Left lung (tissue), 10 donors: Measurements from ENCODE around the gene FHL2. TPM values are rescaled to one million over a fixed set of nuclear protein-coding genes. Genes with fewer than 3 reads are reported as not detected.

Experiments
- ATAC-seq: fragments of 200-7000 bp; cut with Tn5 transposase; one replicate; pipeline ENCODE4 v1.9.1; 2020; ENCODE audit warnings: moderate library complexity
- DNase-seq, 4 donors: peaks; one replicate each; pipeline ENCODE4 v3.0.0-alpha.2; 2013 to 2020
- H3K27ac ChIP-seq, 2 donors: fragments of 200-600 bp; sonication (generic) in 1 of 2; one replicate each; pipeline versions ENCODE4 v1.5.0 to v1.8.0; 2020 to 2021
- H3K27me3 ChIP-seq, 2 donors: fragments of 200-600 bp; sonication (generic) in 1 of 2; one replicate each; pipeline versions ENCODE4 v1.5.0 to v1.8.0; 2020 to 2021
- H3K36me3 ChIP-seq, 2 donors: fragments of 200-600 bp; sonication (generic) in 1 of 2; one replicate each; pipeline versions ENCODE4 v1.5.0 to v1.8.0; 2020 to 2021
- H3K4me1 ChIP-seq, 2 donors: fragments of 200-600 bp; one replicate each; pipeline ENCODE4 v1.8.0; 2021
- H3K4me3 ChIP-seq, 2 donors: fragments of 200-600 bp; sonication (generic) in 1 of 2; one replicate each; pipeline versions ENCODE4 v1.5.0 to v1.8.0; 2020 to 2021; ENCODE audit warnings: mild to moderate bottlenecking in 1 of 2
- H3K9me3 ChIP-seq, 2 donors: fragments of 200-600 bp; sonication (generic) in 1 of 2; one replicate each; pipeline versions ENCODE4 v1.5.0 to v1.8.0; 2020 to 2021
- CTCF ChIP-seq, 2 donors: fragments of 200-600 bp; sonication (generic) in 1 of 2; IDR thresholded peaks; one replicate each; pipeline versions ENCODE4 v1.5.0 to v1.8.0; 2021; ENCODE audit warnings: antibody characterized with exemption in 2 of 2
- intact Hi-C, 2 donors: fragments of 100-400 bp; cut with DNase I; formaldehyde crosslinking; loops; one replicate each; pipeline versions ENCODE4 v1.11.2 to v1.14.2; 2022
- polyA plus RNA-seq, 6 donors: library from polyadenylated mRNA; unstranded; fragments of 120-200 nt; gene quantifications; one replicate each; pipeline ENCODE4 v1.2.1, GENCODE V29; 2013; ENCODE audit not compliant: insufficient read length in 6 of 6
- total RNA-seq, 2 donors: library from RNA; stranded (reverse); fragmentation: NEBNext Ultra II Directional; extraction: Animal tissue kit (Norgen Biotek cat#: 25700); gene quantifications; one replicate each; pipeline ENCODE4 v1.2.1, GENCODE V29; 2021
- donor health status: DM: no; HTN: yes; CAD: no.
- donor health status: DM: no; HTN: no; CAD: no.

FHL2 gene
- total and polyA plus RNA-seq, 8 donors, result 5.0 to 30.1 (median 6.6) TPM

- ATAC-seq (no peak), DNase-seq (no peak)
- H3K4me3 ChIP-seq, result no peak overlapping the region
- intact Hi-C loops, result no loop called here
- TF ChIP-seq CTCF (IDR thresholded peaks at IDR 0.05), result no peak
- peaks cover 0 to 24% of the 10 kb centered on the region in 2 donors for H3K27me3 ChIP-seq
- no peaks in the 10 kb centered on the region for H3K9me3 ChIP-seq
- no peak overlapping the region for H3K27ac ChIP-seq
- peaks cover 0 to 13% of the 10 kb centered on the region in 2 donors for H3K4me1 ChIP-seq
- no peaks in the 10 kb centered on the region for H3K36me3 ChIP-seq
Measured at GRCh38 chr2:105384216-105384615, 14.6 kb downstream of the FHL2 start.

GRCh38 chr2:105383432-105384166 lies 15.3 kb downstream of the FHL2 start:
- Histone ChIP-seq H3K4me3 (no peak overlapping the region), H3K27me3 (peaks cover 0 to 24% of the 10 kb centered on the region in 2 donors), H3K36me3 (no peaks in the 10 kb centered on the region), H3K9me3 (no peaks in the 10 kb centered on the region), H3K27ac (no peak overlapping the region), H3K4me1 (peaks cover 0 to 10% of the 10 kb centered on the region in 2 donors)
- intact Hi-C loops, result no loop called here
- no peak for ATAC-seq
- no peak for DNase-seq
- TF ChIP-seq CTCF (IDR thresholded peaks at IDR 0.05), result no peak

- no peak for ATAC-seq
- intact Hi-C loops, result no loop called here
- no peaks in the 10 kb centered on the region for H3K9me3 ChIP-seq
- H3K36me3 ChIP-seq, result no peaks in the 10 kb centered on the region
- no peak for TF ChIP-seq CTCF (IDR thresholded peaks at IDR 0.05)
- no peak overlapping the region for H3K4me3 ChIP-seq
- peaks cover 0 to 33% of the 10 kb centered on the region in 2 donors for H3K27me3 ChIP-seq
- H3K27ac ChIP-seq, result no peak overlapping the region
- no peak for DNase-seq
- H3K4me1 ChIP-seq, result peaks cover 0 to 8% of the 10 kb centered on the region in 2 donors
Measured at GRCh38 chr2:105382177-105382576, 16.7 kb downstream of the FHL2 start.

GRCh38 chr2:105381101-105381668 lies 17.7 kb downstream of the FHL2 start:
- Histone ChIP-seq H3K4me3 (no peak overlapping the region), H3K4me1 (peaks cover 0 to 8% of the 10 kb centered on the region in 2 donors), H3K36me3 (no peaks in the 10 kb centered on the region), H3K27me3 (peaks cover 0 to 31% of the 10 kb centered on the region in 2 donors), H3K27ac (no peak overlapping the region), H3K9me3 (no peaks in the 10 kb centered on the region)
- intact Hi-C loops, result no loop called here
- TF ChIP-seq CTCF (IDR thresholded peaks at IDR 0.05), result no peak
- ATAC-seq (no peak), DNase-seq (no peak)

- H3K4me3 ChIP-seq, result no peak overlapping the region
- H3K9me3 ChIP-seq, result no peaks in the 10 kb centered on the region
- peaks cover 0 to 8% of the 10 kb centered on the region in 2 donors for H3K4me1 ChIP-seq
- intact Hi-C loops, result no loop called here
- H3K36me3 ChIP-seq, result no peaks in the 10 kb centered on the region
- H3K27ac ChIP-seq, result no peak overlapping the region
- ATAC-seq (no peak), DNase-seq (no peak)
- H3K27me3 ChIP-seq, result peaks cover 0 to 25% of the 10 kb centered on the region in 2 donors
- TF ChIP-seq CTCF (IDR thresholded peaks at IDR 0.05), result no peak
Measured at GRCh38 chr2:105380432-105381100, 18.3 kb downstream of the FHL2 start.
